Fibroblast of the aortic adventitia (primary cell): ENCODE data around the gene TMCC1. TPM values are rescaled to one million over a fixed set of nuclear protein-coding genes. Genes with fewer than 3 reads are reported as not detected.

Source experiments
- DNase-seq: peaks from one replicate; pipeline ENCODE4 v3.0.0-alpha.2; 2010; ENCODE audit warnings: low read depth
- H3K4me3 ChIP-seq: 2 replicates; pipeline ENCODE4 v1.5.1; 2011; ENCODE audit warnings: low read depth, mild to moderate bottlenecking, control low read depth, low read length, moderate library complexity
- total RNA-seq: library from RNA; depleted of rRNA; stranded (reverse); fragments of >200 nt; gene quantifications from 2 replicates; pipeline ENCODE4 v1.2.3, GENCODE V29; 2012; ENCODE audit warnings: low replicate concordance
- TF ChIP-seq, protein P1 (sequence below): IDR thresholded peaks from 2 replicates; pipeline ENCODE4 v1.5.1; 2011; ENCODE audit warnings: mild to moderate bottlenecking, low read length, control low read depth, inconsistent platforms; ENCODE audit not compliant: insufficient read depth

The TMCC1 gene
- 11.2 and 16.9 TPM in 2 replicates for total RNA-seq

DNA sequence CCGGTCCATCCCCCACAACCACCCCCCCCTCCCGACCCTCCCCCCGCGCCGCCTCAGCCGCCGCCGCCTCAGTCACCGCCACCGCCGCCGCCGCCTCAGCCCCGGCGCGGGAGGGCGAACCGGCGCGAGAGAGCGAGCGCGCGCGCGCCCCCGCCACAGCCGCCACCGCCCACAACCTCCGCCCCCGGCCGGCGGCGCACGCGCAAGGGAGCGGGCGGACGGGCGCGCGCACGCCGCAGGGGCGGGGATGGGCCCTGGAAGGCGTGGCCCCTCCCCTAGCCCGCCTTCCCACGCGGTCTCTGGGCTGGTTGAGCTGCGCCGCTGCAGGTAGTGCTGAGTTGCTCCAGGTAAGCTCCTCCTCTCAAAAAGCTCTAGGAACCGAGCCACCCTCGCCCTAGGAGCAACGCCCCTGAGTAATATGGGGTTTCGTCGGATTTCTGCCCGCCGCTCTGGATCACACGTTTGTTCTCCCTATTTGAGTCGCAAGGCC is at the start of gene TMCC1:
Gene TMCC1, minus strand, starts transcription at position 131 of the 490 bp plus-strand sequence.
- DNase-seq = peak; percentile 59
- TF ChIP-seq, protein P1, sequence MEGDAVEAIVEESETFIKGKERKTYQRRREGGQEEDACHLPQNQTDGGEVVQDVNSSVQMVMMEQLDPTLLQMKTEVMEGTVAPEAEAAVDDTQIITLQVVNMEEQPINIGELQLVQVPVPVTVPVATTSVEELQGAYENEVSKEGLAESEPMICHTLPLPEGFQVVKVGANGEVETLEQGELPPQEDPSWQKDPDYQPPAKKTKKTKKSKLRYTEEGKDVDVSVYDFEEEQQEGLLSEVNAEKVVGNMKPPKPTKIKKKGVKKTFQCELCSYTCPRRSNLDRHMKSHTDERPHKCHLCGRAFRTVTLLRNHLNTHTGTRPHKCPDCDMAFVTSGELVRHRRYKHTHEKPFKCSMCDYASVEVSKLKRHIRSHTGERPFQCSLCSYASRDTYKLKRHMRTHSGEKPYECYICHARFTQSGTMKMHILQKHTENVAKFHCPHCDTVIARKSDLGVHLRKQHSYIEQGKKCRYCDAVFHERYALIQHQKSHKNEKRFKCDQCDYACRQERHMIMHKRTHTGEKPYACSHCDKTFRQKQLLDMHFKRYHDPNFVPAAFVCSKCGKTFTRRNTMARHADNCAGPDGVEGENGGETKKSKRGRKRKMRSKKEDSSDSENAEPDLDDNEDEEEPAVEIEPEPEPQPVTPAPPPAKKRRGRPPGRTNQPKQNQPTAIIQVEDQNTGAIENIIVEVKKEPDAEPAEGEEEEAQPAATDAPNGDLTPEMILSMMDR = no peak
- H3K4me3 ChIP-seq = peak within 1 kb of the TSS; percentile 89

- no peak overlapping the region for H3K4me3 ChIP-seq
- TF ChIP-seq, protein P1 = no peak
These were observed 49.5 kb upstream of the TMCC1 start for GRCh38 chr3:129943020-129943419.

GRCh38 chr3:129942296-129942695 is 48.8 kb upstream of the TMCC1 start:
- TF ChIP-seq, protein P1 = peak; percentile 79
- DNase-seq = peak; percentile 64
- H3K4me3 ChIP-seq = no peak overlapping the region

More at GRCh38 chr3:129943020-129943419, 49.5 kb upstream of the TMCC1 start:
- no peak for DNase-seq

DNA sequence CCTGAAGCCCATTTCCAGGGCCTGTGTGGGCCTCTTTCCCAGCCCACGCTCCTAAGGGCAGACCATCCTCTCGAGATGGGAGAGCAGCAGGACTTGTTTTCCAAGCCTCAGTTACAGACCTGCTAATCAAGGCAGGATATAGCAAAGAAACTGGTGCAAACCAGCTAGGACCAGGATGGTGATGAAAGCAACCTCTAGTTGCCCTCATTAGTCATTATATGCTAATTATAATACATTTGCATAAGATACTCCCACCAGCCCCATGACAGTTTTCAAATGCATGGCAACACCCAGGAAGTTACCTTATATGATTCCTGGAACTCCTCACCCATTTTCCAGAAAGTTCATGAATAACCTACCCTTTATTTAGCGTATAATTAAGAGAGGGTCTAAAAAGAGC is 46.6 kb upstream of the TMCC1 start:
- TF ChIP-seq, protein P1 = no peak
- DNase-seq = no peak
- no peak overlapping the region for H3K4me3 ChIP-seq

- H3K4me3 ChIP-seq = no peak overlapping the region
- no peak for DNase-seq
- TF ChIP-seq, protein P1 = peak; percentile 16
These were observed 44.8 kb upstream of the TMCC1 start for GRCh38 chr3:129938140-129938930.

GRCh38 chr3:129937717-129938116 is 44.2 kb upstream of the TMCC1 start:
- TF ChIP-seq, protein P1 = no peak
- no peak for DNase-seq
- H3K4me3 ChIP-seq = no peak overlapping the region
